Measurements from ENCODE around the gene TMEM87B.

DNA sequence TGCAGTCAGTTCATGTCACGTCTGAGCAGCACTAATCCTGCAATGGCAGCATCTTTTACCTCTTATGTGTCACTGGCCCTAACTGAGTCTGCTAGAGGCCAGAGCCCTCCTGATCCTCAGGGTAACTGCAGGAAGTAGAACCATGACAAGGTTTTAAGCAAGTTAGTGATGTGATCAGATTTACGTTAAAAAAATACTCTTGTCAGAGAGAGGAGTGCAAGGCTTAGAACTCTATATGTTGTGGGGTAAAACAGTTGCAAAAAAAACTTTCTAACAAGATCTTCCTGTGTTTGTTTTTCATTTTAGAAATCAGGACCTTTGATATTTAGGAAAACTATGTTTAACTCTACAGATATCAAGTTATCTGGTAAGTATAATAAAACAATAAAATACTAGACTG is 4.6 kb downstream of the TMEM87B start:
- TF ChIP-seq, protein P1, sequence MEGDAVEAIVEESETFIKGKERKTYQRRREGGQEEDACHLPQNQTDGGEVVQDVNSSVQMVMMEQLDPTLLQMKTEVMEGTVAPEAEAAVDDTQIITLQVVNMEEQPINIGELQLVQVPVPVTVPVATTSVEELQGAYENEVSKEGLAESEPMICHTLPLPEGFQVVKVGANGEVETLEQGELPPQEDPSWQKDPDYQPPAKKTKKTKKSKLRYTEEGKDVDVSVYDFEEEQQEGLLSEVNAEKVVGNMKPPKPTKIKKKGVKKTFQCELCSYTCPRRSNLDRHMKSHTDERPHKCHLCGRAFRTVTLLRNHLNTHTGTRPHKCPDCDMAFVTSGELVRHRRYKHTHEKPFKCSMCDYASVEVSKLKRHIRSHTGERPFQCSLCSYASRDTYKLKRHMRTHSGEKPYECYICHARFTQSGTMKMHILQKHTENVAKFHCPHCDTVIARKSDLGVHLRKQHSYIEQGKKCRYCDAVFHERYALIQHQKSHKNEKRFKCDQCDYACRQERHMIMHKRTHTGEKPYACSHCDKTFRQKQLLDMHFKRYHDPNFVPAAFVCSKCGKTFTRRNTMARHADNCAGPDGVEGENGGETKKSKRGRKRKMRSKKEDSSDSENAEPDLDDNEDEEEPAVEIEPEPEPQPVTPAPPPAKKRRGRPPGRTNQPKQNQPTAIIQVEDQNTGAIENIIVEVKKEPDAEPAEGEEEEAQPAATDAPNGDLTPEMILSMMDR (IDR thresholded peaks at IDR 0.05), result no peak
- no peak for TF ChIP-seq POLR2A (IDR thresholded peaks at IDR 0.05)
- TF ChIP-seq POLR2AphosphoS5 (IDR thresholded peaks at IDR 0.05), result no peak
